CD4-positive, alpha-beta T cell (primary cell): ENCODE measurements around the gene PCARE. TPM values are rescaled to one million over a fixed set of nuclear protein-coding genes. Genes with fewer than 3 reads are reported as not detected.

Source experiments
- ATAC-seq: fragments of 200-7000 bp; cut with Tn5 transposase; one replicate; pipeline ENCODE4 v1.10.0; 2022; ENCODE audit warnings: mild to moderate bottlenecking; ENCODE audit not compliant: poor library complexity
- CTCF ChIA-PET: fragments of 350-600 bp; sonication (Branson Sonifier 250); formaldehyde crosslinking; loops from one replicate; lab custom pipeline; 2021; ENCODE audit warnings: antibody characterized with exemption, inconsistent platforms; lab: Charles Lee
- POLR2A ChIA-PET: fragments of 350-600 bp; sonication (Branson Sonifier 250); formaldehyde crosslinking; loops from one replicate; lab custom pipeline; 2021; ENCODE audit warnings: antibody characterized with exemption, inconsistent platforms; lab: Charles Lee
- DNase-seq, 14 experiments: peaks; one replicate each; pipeline ENCODE4 v3.0.0-alpha.2; 2013 to 2020; ENCODE audit warnings: mixed read lengths in 2 of 14
- H3K27ac ChIP-seq, 2 donors: one replicate each; pipeline versions ENCODE4 v1.5.1 to v1.7.0; 2013; ENCODE audit warnings: low read length in 2 of 2, low read depth in 1 of 2, mild to moderate bottlenecking in 1 of 2
- H3K27me3 ChIP-seq, 2 experiments: 1 replicate in 1 of 2; 2 replicates in 1 of 2; pipeline versions ENCODE4 v1.6.1 to v1.7.0; 2013; ENCODE audit warnings: low read length in 2 of 2, control low read depth in 1 of 2, mild to moderate bottlenecking in 1 of 2, moderate library complexity in 1 of 2; ENCODE audit not compliant: insufficient read depth in 2 of 2, control insufficient read depth in 1 of 2
- H3K36me3 ChIP-seq: one replicate; pipeline ENCODE4 v1.6.1; 2013; ENCODE audit warnings: low read length, control low read depth; ENCODE audit not compliant: insufficient read depth
- H3K4me1 ChIP-seq: one replicate; pipeline ENCODE4 v1.6.1; 2013; ENCODE audit warnings: low read length, control low read depth; ENCODE audit not compliant: insufficient read depth
- H3K4me3 ChIP-seq: one replicate; pipeline ENCODE4 v1.5.1; 2013; ENCODE audit warnings: mild to moderate bottlenecking, low read length, moderate library complexity
- H3K9me3 ChIP-seq, 2 experiments: 1 replicate in 1 of 2; 2 replicates in 1 of 2; pipeline versions ENCODE4 v1.6.1 to v1.7.0; 2013; ENCODE audit warnings: low read length in 2 of 2, mild to moderate bottlenecking in 2 of 2, control low read depth in 1 of 2, moderate library complexity in 1 of 2; ENCODE audit not compliant: control insufficient read depth in 1 of 2, insufficient read depth in 1 of 2
- H3K27ac Mint-ChIP-seq: one replicate; pipeline ENCODE4 v1.8.0; 2020; ENCODE audit warnings: mixed read lengths
- H3K27me3 Mint-ChIP-seq: one replicate; pipeline ENCODE4 v1.8.0; 2021; ENCODE audit warnings: mixed read lengths
- H3K36me3 Mint-ChIP-seq: one replicate; pipeline ENCODE4 v1.8.0; 2021; ENCODE audit warnings: low read depth, mixed read lengths
- H3K4me1 Mint-ChIP-seq: one replicate; pipeline ENCODE4 v1.8.0; 2021; ENCODE audit warnings: low read depth, mixed read lengths
- H3K4me3 Mint-ChIP-seq: one replicate; pipeline ENCODE4 v1.8.0; 2020; ENCODE audit warnings: mild to moderate bottlenecking, mixed read lengths
- H3K9me3 Mint-ChIP-seq: one replicate; pipeline ENCODE4 v1.8.0; 2020; ENCODE audit warnings: mixed read lengths
- CTCF ChIP-seq: fragments of 200-600 bp; IDR thresholded peaks from one replicate; pipeline ENCODE4 v1.8.0; 2022; ENCODE audit warnings: antibody characterized with exemption, mild to moderate bottlenecking
- intact Hi-C, 2 experiments: fragments of 100-400 bp; cut with DNase I in 1 of 2; cut with micrococcal nuclease in 1 of 2; formaldehyde crosslinking; loops; one replicate each; pipeline versions ENCODE4 v1.15.1 to v1.9.0; 2023 to 2025; cut with DNase I, micrococcal nuclease
- total RNA-seq, 174 experiments: library from RNA in 2 of 174; stranded (reverse) in 2 of 174; gene quantifications; one replicate each; pipeline ENCODE4 v1.2.3 and lab custom pipeline; 2021 to 2026

PCARE gene
- total RNA-seq, 2 experiments from 2014 or later: not detected

- ATAC-seq (no peak), DNase-seq (no peak)
- Histone ChIP-seq H3K4me3 (no peak overlapping the region), H3K9me3 (no peaks in the 10 kb centered on the region), H3K27ac (peak overlapping the region; percentile 81 to 93), H3K27me3 (no peaks in the 10 kb centered on the region), H3K36me3 (no peaks in the 10 kb centered on the region), H3K4me1 (peaks cover 100% of the 10 kb centered on the region)
- Mint-ChIP-seq H3K9me3 (no peaks in the 10 kb centered on the region), H3K27ac (peak overlapping the region; percentile 99), H3K27me3 (no peaks in the 10 kb centered on the region), H3K4me3 (peak overlapping the region; percentile 82), H3K36me3 (no peaks in the 10 kb centered on the region), H3K4me1 (peaks cover 87% of the 10 kb centered on the region)
- no peak for TF ChIP-seq CTCF
- intact Hi-C loops: loop anchor here (5.0 to 10.0 kb wide), 5 partner anchors 99 to 448 kb away; partner anchors contain the start of genes SPDYA (in 1 of the 2) and WDR43 (in 1 of the 2)
- ChIA-PET CTCF (no interaction called here), POLR2A (interaction anchor here (1.9 to 4.8 kb wide), 4 partner anchors 13 to 143 kb away, joined by 6 to 80 read pairs (median 42); partner anchors contain the start of genes TRMT61B and WDR43)
These were observed 61.1 kb downstream of the PCARE start for GRCh38 chr2:29013057-29013780.

GRCh38 chr2:29012211-29012681, 62.1 kb downstream of the PCARE start:
- ATAC-seq (no peak), DNase-seq (peak in 7 of 14 experiments; percentile 24 to 78 (median 51))
- Histone ChIP-seq H3K4me1 (peaks cover 92% of the 10 kb centered on the region), H3K36me3 (no peaks in the 10 kb centered on the region), H3K9me3 (no peaks in the 10 kb centered on the region), H3K27ac (peak overlapping the region; percentile 81 to 93), H3K4me3 (no peak overlapping the region), H3K27me3 (no peaks in the 10 kb centered on the region)
- H3K36me3 Mint-ChIP-seq: no peaks in the 10 kb centered on the region
- no peaks in the 10 kb centered on the region for H3K27me3 Mint-ChIP-seq
- no peak for TF ChIP-seq CTCF
- CTCF ChIA-PET: interaction anchor here (1.1 to 1.6 kb wide), 2 partner anchors 30 to 104 kb away, joined by 3 to 4 read pairs; no protein-coding TSS in a partner anchor
- no peaks in the 10 kb centered on the region for H3K9me3 Mint-ChIP-seq
- POLR2A ChIA-PET: interaction anchor here (0.7 to 4.8 kb wide), 8 partner anchors 9 to 1134 kb away, joined by 3 to 80 read pairs (median 6); partner anchors contain the start of genes TRMT61B, WDR43 and YPEL5
- intact Hi-C loops: loop anchor here (5.0 to 10.0 kb wide), 5 partner anchors 100 to 447 kb away; partner anchors contain the start of genes SPDYA (in 1 of the 2) and WDR43 (in 1 of the 2)
- H3K4me3 Mint-ChIP-seq: no peak overlapping the region
- H3K4me1 Mint-ChIP-seq: peaks cover 87% of the 10 kb centered on the region
- peak overlapping the region; percentile 99 for H3K27ac Mint-ChIP-seq

Other genes with a start within 250 kb of the PCARE start
- 10 to 100 TPM; 18.7 to 20.8 TPM for gene TRMT61B, start 204.2 kb downstream of the PCARE start, total RNA-seq
- gene WDR43, start 179.9 kb downstream of the PCARE start, total RNA-seq: 10 to 100 TPM; 62.4 to 73.2 TPM
- gene TOGARAM2, start 93.2 kb downstream of the PCARE start, total RNA-seq: 1 to 10 TPM; 2.0 to 2.3 TPM
- 10 to 100 TPM; 36.8 to 39.4 TPM for gene CLIP4, start 40.9 kb upstream of the PCARE start, total RNA-seq